Right kidney (tissue), 1 donor: ENCODE measurements around the gene CFAP299.
"Not testable (repeated sequence)": the region's sequence is repeated elsewhere in the genome, so short reads cannot be mapped to it uniquely, and the experiment has no call there.

Experiments used
- DNase-seq: peaks from one replicate; pipeline ENCODE4 v3.0.0-alpha.2; 2016

The CFAP299 gene

DNA sequence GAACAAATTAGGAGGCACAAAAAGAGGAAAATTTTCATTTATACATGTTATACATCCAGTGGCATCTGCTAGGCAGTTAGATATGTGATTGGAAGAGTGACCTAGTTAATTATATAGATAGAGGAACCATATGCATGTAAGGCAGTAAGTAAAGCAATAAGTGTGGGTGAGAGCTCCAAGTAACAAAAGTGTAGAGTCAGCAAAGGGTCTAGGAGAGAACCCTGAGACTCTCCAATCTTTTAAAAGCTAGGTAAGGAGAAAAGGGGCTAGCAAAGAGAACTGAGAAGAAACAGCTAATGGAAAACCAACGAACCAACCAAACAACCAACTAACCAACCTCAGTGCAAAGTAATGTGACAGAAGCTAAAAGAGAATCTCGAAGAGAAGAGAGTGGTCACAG is 3.8 kb upstream of the CFAP299 start:
- DNase-seq = no peak

GRCh38 chr4:80333121-80333520 is 2.4 kb upstream of the CFAP299 start:
- DNase-seq = no peak

DNA sequence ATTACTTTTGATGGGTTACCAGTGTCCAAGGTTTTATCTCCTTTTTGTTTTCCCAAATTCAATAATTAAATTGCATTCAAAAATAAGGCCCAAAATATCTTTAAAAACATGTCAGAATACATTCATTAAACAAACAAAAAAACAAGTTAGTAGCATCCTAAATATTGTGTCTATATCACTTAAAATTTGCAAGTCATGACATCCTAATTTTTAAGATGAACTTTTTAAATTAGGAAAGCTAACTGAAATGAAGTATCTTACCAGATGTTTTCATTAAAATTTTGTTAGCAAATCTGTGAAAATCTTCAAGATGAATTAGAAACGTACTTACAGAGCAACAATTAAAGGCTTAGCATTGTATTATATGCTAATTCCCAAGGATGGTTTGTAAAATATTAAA is 962 bp upstream of the CFAP299 start:
- DNase-seq = no peak

- DNase-seq = no peak
These were observed 340 bp upstream of the CFAP299 start for GRCh38 chr4:80335226-80335553.

- peak; percentile 31 for DNase-seq
These were observed 1.1 kb downstream of the CFAP299 start for GRCh38 chr4:80336582-80336981.

GRCh38 chr4:80340036-80340435 is 4.5 kb downstream of the CFAP299 start:
- DNase-seq = no peak

DNA sequence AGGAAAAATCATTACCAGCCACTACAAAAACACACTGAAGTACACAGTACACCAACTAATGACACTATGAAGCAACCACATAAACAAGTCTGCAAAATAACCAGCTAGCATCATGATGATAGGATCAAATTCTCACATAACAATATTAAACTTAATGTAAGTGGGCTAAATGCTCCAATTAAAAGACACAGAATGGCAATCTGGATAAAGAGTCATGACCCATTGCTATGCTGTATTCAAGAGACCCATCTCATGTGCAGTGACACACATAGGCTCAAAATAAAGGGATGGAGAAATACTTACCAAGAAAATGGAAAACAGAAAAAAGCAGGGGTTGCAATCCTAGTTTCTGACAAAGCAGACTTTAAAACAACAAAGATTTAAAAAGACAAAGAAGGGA is 7.2 kb downstream of the CFAP299 start:
- not testable (repeated sequence) for DNase-seq

- DNase-seq = no peak
These were observed 8.4 kb downstream of the CFAP299 start for GRCh38 chr4:80343887-80344286.

GRCh38 chr4:80360084-80360483 is 24.6 kb downstream of the CFAP299 start:
- DNase-seq = no peak

GRCh38 chr4:80360900-80361299 is 25.4 kb downstream of the CFAP299 start:
- no peak for DNase-seq

DNA sequence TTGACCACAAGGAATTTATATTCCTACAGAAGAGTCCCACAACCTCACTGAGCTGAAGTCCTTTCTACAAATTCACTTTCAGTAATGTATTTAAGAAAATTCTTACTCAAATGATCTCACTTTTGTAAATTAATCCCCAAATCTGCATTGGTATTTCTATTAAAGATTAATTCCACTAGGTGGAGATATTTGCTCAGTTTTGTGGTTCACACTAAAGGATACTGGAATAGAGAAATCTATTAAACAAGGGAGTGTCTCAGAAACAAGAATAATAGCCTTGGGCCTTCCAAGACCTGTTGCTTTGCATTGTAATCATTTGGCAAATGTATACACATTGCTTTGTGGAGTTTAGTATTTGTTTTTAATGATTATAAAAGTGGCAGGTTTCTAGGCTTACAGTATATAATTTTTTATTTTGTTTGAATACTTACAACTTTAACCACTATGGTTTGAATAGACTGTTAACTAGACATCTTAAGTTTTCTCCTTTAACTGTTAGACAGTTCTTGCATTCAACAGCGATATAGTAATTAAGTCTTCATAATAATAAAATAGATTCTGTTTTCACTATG is 25.9 kb downstream of the CFAP299 start:
- no peak for DNase-seq

DNA sequence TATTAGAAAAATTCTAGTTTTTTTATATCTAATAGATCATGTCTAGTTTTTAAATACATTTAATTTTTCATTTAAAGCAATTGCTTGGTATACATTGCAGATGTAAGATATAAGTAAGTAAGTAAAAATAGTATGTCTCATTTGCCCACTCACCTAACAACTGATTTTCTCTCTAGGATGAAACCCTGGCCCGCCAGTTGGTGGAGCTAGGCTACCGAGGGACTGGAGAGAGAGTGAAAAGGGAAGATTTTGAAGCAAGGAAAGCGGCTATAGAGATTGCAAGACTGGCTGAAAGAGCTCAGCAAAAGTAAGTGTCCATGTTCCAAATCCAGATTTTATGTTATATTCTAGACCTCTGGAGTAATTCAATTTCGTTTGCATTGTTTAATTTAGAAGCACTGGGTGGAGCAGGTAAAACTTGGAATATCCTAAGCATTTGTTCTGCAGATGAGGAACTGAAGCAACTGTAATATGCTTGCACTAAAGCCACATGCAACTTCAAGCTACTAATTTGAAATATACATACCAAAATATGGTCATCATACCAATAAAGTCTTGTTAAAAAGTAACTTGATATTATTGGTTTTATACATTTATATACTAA is 27.1 kb downstream of the CFAP299 start:
- peak; percentile 17 for DNase-seq

GRCh38 chr4:80365928-80366327 is 30.4 kb downstream of the CFAP299 start:
- peak; percentile 24 for DNase-seq

GRCh38 chr4:80367737-80368136 is 32.2 kb downstream of the CFAP299 start:
- DNase-seq = no peak

DNA sequence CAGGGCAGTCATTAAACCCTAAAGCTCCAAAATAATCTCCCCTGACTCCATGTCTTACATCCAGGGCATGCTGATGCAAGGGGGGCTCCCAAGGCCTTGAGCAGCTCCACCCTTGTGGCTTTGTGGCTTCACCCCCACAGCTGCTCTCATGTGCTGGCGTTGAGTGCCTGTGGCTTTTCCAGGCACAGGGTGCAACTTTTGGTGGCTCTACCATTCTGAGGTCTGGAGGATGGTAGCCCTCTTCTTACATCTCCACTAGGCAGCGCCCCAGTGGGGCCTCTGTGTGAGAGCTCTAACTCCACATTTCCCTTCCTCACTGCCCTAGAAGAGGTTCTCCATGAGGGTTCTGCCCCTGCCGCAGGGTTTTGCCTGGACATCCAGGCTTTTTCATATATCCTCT is 35.1 kb downstream of the CFAP299 start:
- DNase-seq = no peak

DNA sequence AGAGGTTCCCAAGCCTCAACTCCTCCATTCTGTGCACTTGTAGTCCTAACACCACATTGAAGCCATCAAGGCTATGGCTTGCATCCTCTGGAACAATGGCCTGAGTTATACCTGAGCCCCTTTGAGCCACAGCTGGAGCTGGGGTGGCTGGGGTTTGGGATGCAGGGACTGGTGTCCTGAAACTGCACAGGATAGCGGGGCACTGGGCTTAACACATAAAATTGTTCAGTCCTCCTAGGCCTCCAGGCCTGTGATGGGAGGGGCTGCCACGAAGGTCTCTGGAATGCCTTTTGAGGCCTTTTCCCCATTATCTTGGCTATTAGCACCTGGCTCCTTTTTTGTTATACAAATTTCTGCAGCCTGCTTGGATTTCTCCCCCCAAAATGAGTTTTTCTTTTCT is 35.5 kb downstream of the CFAP299 start:
- no peak for DNase-seq

DNA sequence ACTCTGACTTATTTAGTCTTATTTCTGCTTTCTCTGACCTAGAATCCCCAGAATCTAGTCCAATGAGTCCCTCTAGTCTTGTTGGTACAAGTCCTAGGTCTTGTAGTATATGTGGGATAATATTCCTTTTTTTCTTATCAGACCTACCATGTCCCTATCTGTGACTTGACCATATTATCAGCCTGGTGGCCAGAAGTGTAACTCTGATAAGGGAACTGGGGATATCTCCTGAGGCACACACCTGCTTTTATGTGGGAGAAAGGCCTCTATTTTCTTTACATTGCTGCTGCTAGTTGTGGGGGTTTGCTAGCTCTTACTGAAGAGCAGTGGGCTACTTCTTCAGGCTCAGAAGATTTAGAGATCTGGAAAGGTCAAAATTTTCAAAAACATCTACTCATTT is 38.6 kb downstream of the CFAP299 start:
- no peak for DNase-seq

DNA sequence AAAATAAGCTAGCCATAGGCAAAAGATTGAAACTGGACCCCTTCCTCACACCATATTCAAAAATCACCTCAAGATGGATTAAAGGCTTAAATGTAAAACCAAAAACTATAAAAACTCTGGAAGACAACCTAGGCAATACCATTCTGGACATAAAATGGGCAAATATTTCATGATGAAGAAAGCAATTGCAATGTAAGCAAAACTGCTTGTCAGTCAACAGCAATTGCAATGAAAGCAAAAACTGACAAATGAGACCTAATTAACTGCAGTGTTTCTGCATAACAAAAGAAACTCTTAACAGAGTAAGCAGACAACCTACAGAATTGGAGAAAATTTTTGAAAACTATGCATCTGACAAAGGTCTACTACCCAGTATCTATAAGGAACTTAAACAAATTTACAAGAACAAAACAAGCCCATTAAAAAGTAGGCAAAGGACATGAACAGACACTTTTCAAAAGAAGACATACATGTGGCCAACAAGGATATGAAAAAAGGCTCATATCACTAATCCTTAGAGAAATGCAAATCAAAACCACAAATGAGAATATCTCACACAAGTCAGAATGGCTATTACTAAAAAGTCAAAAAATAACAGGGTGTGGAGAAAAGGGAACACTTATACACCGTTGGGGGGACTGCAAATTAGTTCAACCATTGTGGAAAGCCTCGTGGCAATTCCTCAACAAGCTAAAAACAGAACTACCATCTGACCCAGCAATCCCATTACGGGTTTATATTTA is 46.7 kb downstream of the CFAP299 start:
- no peak for DNase-seq

DNA sequence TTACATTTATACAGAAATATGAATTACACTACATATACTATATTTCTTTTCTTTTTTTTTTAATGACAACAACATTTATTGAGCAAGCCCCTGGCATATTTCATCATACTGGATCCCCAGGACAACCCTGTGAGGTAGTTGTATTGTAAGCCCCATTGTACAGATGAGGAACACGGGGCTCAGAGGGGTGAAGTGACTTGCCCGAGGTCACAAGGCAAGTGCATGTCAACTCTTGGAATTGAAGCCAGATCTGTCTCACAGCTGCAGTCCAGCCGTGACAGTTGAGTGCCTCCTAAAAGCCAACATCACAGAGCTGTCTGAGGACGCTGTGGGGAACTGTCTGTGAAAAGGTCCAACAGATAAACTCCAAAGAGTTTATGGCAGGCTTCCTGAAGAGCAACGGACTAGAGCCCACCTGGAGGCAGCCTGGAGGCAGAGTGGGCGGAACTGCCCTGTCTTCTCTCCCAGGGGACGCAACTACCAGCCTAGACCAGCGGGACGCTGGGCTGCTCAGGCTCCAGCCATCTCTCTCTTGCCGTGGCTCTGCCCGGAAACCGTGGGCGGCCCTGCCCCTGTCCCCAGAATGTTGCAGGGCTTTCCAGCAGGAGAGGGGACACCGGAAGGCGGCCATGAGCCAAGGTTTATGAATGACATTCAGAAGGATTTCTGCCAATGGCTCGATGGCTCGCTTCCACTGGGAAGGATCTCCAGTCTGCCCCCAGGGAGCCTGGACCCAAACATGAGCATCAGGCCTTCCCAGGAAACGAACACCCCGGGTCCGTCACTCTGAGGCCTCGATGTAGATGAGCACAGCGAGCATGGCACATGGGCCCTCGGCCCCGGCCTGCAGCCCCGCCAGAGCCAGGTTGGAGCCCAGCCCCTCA is 50.1 kb downstream of the CFAP299 start:
- no peak for DNase-seq

DNA sequence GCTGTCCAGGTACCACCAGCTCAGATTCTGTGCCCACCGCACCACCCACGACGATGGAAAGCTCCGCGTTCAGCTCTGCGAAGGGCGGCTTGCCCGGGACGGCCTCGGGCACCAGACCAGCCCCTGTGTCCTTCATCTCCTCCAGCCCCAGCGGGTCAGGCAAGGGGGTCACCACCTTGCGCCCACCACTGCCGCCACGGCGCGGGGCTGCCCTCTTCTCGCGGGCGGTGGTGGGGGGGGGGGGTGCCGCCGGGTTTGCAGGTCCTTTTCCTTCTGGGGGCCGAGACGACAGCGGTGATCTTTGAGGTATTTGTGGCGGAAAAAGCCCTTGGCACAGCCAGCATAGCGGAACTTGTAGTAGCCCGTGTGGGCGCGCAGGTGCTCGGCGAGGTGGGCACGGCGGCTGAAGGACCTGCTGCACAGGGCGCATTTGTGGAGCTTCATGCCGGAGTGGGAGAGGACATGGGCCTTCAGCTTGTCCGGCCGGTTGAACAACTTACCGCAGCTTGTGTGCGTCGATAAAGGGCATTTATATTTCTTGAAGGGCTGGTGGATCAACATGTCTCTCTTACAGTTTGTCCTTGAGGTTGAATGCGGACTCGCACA is 50.9 kb downstream of the CFAP299 start:
- DNase-seq = no peak

DNA sequence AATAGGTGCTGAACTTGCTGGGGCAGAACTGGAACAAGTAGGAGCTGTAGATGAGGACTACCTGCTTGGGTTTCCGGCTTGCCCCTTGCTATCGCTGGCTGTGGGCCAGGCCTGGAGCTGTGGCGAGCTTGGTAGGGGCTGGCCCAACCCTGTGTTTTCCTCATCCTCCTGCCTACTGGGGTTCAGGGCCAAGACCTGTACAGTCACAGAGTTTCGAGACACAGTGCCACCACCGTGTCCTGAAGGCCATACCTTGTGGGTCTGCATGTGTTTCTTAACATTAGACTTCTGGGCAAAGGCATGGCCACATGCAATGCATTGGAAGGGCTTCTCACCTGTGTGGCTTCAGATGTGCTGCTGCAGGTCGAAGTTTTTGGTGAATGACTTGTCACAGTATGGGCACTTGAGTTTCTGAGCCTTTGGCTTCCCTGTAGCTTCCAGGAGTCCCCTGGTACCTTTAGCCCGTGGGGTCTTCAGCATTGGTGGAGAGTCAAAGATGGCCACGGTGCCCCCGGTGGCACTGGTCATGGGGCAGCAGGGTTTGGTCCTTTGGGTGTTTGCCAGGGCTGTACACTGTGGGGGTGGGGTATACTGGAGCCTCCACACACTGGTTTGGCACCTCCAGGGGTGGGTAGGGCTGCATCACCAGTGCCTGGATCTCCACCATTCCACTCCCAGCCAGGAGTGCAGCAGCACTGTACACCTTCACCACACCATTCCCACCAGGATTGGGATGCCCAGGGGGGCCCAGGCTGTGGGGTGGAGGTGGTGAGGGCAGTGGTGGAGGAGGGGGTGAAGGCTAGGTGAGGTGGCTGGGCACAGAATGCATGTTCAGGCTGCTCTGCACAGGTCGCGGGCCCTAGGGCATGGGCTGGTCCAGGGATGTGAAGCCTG is 52.1 kb downstream of the CFAP299 start:
- DNase-seq = no peak

DNA sequence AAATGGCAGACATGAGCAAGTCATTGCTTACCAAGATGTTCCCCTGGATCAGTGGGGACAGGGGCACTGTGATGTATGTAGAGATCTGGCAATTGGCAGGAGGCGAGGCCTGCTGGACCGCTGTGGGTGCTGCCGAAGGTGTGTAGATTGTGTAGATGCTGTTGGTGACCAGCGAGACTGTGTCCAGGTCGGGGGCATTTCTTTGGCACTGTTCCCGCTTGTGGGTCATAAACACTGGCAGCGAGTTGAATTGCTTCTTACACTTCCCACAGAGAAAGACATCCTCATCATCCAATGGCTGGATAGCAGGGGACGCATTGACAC is 52.7 kb downstream of the CFAP299 start:
- DNase-seq = no peak
